Stimulated activated CD4-positive, alpha-beta T cell treated with anti-CD3 and anti-CD28 coated beads, Interleukin-15, amount 100 ng/mL, for 24 hours (primary cell): ENCODE data around the gene HECA.
A peak's percentile ranks its signal among the peaks of the same experiment; 100 is the strongest.
"Not testable (repeated sequence)": the region's sequence is repeated elsewhere in the genome, so short reads cannot be mapped to it uniquely, and the experiment has no call there.

Experiments
- DNase-seq: peaks from one replicate; pipeline ENCODE4 v3.0.0-alpha.2; 2020

Gene HECA

DNA sequence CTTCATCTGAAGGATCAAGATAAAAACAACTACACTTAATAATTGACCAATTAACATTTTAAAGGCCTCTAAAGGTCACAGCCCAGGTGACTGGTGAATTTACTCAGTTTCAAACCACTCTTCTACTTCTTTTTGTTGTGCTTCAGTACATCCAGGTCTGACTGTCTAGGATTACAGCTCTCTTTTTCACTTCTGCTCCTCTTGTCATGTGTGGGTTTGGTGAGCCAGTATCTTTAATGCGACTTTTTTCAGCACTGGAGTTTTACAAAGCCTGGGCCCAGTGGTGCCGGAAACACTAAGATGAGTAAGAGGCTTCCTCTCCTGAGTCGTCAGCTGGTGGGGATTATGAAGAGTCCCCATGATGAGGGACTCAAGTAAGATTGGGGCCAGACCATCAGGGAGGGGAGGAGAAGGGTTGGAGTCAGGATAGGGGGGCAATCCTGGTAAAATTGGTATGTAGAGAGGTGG is 27.0 kb downstream of the HECA start:
- peak; percentile 78 for DNase-seq

- peak; percentile 58 for DNase-seq
These were observed 29.1 kb downstream of the HECA start for GRCh38 chr6:139164001-139164400.

DNA sequence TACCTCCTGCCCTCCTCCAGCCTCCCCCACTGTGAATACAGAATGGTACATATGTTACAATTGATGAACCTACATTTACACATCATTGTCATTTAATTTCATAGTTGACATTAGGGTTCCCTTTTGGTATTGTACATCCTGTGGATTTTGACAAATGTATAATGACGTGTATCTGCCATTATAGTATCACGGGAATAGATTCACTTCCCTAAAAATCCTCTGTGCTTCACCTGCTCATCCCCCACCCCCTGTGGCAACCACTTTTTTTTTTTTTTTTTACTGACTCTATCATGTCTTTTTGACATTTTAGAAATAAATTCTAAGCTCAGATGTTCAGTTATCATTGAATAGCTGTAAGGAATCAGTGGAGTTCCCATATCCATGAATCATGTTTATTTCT is 30.4 kb downstream of the HECA start:
- no peak for DNase-seq

DNA sequence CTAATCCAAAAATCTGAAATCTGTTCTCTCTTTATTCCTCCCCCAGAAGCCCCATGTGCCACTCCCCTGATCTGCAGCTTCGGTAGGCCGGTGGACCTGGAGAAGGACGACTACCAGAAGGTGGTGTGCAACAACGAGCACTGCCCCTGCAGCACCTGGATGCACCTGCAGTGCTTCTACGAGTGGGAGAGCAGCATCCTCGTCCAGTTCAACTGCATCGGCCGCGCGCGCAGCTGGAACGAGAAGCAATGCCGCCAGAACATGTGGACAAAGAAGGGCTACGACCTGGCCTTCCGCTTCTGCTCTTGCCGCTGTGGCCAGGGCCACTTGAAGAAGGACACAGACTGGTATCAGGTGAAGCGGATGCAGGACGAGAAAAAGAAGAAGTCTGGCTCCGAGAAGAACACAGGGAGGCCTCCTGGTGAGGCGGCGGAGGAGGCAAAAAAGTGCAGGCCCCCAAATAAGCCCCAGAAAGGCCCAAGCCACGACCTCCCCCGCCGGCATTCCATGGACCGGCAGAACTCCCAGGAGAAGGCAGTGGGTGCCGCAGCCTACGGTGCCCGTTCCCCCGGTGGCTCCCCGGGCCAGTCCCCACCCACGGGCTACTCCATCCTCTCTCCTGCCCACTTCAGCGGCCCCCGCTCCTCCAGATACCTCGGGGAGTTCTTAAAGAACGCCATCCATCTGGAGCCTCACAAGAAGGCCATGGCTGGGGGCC is 31.5 kb downstream of the HECA start:
- no peak for DNase-seq

DNA sequence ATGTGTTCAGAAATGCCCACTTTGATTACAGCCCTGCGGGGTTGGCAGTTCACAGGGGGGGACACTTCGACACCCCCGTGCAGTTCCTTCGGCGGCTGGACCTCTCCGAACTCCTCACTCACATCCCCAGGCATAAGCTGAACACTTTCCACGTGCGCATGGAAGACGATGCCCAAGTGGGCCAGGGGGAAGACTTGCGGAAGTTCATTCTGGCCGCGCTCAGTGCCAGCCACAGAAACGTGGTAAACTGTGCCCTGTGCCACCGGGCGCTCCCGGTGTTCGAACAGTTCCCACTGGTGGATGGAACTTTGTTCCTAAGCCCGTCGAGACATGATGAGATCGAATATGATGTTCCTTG is 32.1 kb downstream of the HECA start:
- DNase-seq, result no peak

GRCh38 chr6:139172151-139172550 is 37.3 kb downstream of the HECA start:
- DNase-seq, result no peak

- DNase-seq, result no peak
These were observed 37.7 kb downstream of the HECA start for GRCh38 chr6:139172567-139172966.

GRCh38 chr6:139173172-139173571 is 38.3 kb downstream of the HECA start:
- no peak for DNase-seq

DNA sequence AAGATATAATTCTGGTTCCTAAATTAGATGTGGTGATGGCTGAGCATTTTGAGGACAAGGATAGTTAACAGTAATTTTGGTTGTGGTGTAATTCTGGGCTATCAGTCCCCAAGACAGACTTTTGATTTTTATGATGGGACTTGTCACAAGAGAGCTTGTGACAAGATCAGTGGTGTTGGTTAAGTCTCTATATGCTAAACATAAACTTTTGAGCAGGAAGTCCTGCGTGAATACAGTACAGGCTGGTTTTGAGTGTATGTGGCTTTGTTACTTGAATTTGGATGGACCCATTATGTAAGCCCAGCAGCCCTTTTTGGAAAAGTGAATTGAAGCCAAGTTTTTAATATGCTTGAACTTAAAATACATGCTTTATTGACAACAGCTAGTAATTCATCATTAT is 38.9 kb downstream of the HECA start:
- DNase-seq, result no peak

DNA sequence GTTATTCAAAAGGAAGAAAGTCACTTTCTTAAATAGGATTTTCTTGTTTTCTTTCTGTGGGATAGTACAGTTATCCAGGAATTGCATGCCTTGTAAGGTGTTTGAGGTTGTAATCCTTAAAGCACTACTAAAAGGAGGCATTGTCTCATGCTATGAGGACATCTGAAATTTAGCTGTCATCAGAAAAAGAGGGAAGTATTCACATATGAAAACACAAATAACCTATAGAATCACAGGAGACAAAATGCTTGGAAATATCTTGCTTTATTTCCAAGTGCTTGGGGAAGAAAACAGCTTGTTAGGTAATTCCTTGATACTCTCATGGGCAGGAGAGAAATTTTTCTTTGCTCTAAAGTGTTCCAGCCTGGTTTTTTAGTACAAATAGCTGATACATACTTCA is 40.1 kb downstream of the HECA start:
- no peak for DNase-seq

DNA sequence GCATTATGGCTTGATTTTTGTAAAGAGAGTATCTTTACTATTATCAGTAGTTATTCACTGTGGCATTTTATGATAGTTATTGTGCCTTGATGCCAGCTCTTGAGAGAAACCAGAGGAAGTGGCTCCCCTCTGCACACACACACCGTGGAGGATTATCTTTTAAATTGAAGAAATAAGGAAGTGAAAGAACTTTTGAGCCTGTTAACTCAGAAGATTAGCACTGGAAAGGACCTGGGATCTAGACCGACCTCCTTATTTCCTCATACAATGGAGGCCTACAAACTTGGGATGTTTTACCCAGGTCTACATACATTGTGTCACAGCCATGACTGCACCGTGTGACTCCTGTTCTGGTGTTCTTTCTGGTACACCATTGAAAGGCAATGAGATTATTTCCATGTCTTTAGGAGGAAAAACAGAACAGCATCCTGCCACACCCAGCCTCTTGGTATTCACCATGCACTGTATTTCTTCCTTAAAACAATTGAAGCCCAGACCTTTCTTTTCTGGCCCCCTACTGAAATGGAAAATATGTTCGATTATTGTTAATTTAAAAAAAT is 40.6 kb downstream of the HECA start:
- no peak for DNase-seq

DNA sequence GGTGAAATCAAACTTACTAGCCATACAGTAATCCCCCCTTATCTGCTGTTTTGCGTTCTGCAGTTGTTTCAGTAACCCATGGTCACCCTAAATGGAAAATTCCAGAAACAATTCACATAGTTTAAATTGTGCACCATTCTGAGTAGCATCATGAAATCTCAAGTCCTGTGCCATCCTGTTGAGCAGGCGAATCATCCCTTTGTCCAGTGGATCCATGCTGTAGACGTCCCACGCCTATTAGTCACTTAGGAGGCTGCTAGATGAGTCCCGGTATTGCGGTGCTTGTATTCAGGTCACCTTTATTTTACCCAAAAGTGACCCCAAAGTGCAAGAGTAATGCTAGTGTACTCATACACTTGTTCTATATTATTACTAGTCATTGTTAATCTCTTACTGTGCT is 46.4 kb downstream of the HECA start:
- no peak for DNase-seq

- no peak for DNase-seq
These were observed 49.2 kb downstream of the HECA start for GRCh38 chr6:139184047-139184446.

- no peak for DNase-seq
These were observed 49.6 kb downstream of the HECA start for GRCh38 chr6:139184459-139184858.

GRCh38 chr6:139186242-139186641 is 51.4 kb downstream of the HECA start:
- DNase-seq, result no peak

DNA sequence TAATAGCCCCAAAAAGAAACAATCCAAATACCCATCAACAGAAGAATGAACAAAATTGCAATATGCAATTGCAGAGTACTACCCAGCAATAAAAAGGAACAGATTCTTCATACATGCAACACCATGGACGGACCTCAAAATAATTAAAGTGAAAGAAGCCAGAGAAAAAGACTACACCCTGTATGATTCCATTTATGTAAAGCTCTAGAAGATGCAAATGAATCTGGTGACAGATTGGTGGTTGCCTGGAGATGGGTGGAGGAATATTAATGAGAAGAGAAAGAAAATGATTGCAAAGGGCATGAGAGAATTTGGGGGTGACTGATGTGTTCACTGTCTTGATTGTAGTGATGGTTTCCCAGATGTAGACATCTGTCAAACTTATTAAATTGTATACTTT is 51.8 kb downstream of the HECA start:
- no peak for DNase-seq

DNA sequence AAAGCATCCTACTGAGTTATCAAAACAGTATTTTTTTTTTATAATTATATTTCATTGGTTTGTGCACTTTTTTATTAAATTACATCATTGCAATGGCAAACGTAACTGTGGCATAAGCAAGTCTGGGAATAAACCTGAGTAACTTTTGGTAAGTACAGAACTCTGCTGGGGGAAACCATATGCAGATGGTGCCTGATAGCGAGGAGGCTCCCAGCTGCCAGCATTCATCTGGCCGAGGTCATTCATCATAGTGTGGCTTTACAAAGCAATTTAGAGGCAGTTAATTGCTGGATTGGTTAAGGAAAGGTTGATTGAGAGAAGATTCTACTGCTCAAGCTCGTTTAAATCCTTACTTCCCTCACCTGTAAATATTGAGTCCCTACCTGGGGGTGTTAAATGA is 52.6 kb downstream of the HECA start:
- DNase-seq, result no peak

DNA sequence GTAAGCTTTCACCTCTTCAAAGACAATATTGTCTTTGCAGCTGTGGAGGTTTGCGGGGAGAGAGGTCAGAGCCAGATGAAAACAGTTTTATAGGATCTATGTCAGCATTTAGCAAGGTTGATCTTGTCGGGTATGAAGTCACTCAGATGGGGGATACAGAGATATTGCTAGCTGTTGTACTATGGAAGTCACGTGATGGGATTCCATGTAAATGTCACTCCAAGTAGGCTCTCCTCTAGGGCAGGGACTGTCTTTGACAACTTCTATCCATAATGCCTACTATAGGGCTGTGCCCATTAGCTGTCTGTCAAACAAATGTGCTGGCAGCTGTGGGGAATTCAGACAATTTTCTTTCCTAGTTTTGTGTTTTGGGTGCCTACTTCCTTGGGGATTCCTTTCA is 54.8 kb downstream of the HECA start:
- no peak for DNase-seq

DNA sequence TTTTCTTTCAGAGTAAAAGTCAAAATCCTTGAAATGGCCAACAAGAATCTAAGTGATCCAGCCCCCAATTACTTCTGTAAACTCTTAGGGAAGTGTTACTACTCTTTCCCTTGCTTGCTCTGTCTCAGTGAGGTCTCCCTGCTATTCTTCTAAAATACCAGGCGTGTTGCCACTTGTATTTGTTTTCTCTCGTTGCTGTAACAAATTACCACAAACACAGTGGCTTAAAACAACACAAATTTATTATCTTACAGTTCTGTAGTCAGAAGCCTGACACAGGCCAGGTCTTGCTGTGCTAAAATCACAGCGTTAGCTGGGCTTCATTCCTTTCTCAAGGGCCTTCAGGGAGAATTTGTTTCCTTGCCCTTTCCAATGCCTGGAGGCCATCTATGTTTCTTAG is 59.9 kb downstream of the HECA start:
- DNase-seq, result no peak

GRCh38 chr6:139198529-139199288 is 63.8 kb downstream of the HECA start:
- DNase-seq, result no peak

DNA sequence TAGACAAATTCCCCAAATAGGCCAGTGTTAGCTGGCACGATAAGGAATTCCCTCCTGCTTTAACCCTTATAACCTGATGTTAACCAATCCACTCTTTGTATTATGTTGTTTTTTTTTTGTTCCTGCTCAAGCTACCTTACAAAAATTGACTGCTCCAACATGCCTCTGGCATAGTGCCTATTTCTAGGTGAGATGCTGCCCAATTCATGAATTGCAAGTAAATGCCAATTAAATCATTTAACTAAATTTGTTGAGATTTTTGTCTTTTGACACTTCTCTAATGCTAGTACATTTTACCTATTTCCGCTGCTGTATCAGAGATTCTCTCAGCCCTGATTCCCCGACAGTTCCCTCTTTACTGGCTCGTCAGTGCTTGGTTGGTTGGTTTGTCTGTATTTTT is 66.5 kb downstream of the HECA start:
- no peak for DNase-seq

GRCh38 chr6:139204978-139205377 is 70.1 kb downstream of the HECA start:
- peak; percentile 24 for DNase-seq

- no peak for DNase-seq
These were observed 71.0 kb downstream of the HECA start for GRCh38 chr6:139205843-139206242.

- not testable (repeated sequence) for DNase-seq
These were observed 75.9 kb downstream of the HECA start for GRCh38 chr6:139210766-139211165.
